ENCODE results near the gene ZNF462.

Gene ZNF462

DNA sequence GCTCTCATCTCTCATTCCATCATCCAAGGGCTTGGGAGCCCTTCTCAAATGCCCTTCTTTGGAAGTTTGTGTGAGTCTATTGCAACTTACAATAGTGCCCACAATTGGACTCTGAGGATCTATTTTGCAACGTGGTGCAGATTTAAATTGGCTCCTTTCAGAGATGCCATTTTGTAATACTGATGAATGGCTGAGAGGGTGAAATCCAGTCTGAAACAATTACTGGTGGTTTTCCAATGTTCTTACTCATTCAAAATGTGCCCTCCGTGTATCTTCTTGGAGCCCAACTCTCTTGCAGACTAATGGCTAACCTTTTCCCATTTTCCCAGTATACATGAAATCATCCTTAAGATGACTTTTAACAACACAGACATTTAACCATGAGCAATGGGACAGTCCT lies 6.1 kb downstream of the ZNF462 start:
- no peak for DNase-seq (ENCODE audit: low read depth)
- TF ChIP-seq, protein P1, sequence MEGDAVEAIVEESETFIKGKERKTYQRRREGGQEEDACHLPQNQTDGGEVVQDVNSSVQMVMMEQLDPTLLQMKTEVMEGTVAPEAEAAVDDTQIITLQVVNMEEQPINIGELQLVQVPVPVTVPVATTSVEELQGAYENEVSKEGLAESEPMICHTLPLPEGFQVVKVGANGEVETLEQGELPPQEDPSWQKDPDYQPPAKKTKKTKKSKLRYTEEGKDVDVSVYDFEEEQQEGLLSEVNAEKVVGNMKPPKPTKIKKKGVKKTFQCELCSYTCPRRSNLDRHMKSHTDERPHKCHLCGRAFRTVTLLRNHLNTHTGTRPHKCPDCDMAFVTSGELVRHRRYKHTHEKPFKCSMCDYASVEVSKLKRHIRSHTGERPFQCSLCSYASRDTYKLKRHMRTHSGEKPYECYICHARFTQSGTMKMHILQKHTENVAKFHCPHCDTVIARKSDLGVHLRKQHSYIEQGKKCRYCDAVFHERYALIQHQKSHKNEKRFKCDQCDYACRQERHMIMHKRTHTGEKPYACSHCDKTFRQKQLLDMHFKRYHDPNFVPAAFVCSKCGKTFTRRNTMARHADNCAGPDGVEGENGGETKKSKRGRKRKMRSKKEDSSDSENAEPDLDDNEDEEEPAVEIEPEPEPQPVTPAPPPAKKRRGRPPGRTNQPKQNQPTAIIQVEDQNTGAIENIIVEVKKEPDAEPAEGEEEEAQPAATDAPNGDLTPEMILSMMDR (IDR thresholded peaks at IDR 0.05; ENCODE audit: low read depth, low read length, missing control alignments): no peak
- in situ Hi-C loops (cut with HindIII; ENCODE audit: low sequenced_read_pairs): no loop called here
- H3K4me3 ChIP-seq (ENCODE audit: low read depth, low read length): no peak overlapping the region

DNA sequence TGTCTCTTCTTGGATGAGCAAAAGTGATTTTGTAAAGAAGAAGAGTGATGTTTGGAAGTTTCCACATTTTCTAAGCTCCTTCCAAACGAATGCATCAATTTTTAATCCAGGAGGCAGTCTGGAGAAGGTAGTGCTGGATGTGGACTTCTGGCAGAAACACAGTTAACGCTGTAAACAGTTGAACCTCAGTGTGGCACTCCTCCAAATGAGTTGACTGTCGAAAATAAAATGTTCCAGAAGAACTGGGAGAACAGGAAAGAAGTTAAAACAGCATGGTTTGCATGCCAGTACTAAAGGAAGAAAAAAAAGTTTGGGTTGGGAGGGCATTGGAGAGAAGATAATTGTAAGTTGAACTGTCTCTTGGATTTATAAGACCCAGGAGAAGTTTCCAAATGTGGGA lies 6.5 kb downstream of the ZNF462 start:
- no peak for DNase-seq (ENCODE audit: low read depth)
- H3K4me3 ChIP-seq (ENCODE audit: low read depth, low read length): no peak overlapping the region
- in situ Hi-C loops (cut with HindIII; ENCODE audit: low sequenced_read_pairs): no loop called here
- TF ChIP-seq, protein P1 (IDR thresholded peaks at IDR 0.05; ENCODE audit: low read depth, low read length, missing control alignments): no peak

DNA sequence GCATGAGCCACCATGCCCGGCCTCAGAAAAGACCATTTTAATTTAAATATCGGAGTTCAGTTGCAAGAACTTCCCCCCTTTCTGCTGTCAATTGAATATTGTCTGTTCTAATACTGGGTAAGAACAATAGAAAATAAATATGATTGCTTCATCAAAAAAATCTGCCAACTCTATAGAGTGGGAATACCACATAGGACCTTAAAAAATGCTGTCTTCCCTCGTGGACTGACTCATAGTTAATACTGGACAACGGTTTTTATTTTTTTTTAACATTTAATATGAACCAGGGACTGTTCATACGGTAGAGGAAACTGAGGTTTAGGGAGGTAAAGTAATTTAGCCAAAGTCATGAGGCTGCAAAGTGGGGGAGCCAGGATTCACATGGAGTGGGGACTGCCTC lies 9.7 kb downstream of the ZNF462 start:
- in situ Hi-C loops (cut with HindIII; ENCODE audit: low sequenced_read_pairs): loop anchor here (5.0 kb wide), 1 partner anchor 75 kb away; no protein-coding TSS in a partner anchor
- TF ChIP-seq, protein P1 (IDR thresholded peaks at IDR 0.05; ENCODE audit: low read depth, low read length, missing control alignments): no peak
- no peak for DNase-seq (ENCODE audit: low read depth)
- H3K4me3 ChIP-seq (ENCODE audit: low read depth, low read length): no peak overlapping the region

DNA sequence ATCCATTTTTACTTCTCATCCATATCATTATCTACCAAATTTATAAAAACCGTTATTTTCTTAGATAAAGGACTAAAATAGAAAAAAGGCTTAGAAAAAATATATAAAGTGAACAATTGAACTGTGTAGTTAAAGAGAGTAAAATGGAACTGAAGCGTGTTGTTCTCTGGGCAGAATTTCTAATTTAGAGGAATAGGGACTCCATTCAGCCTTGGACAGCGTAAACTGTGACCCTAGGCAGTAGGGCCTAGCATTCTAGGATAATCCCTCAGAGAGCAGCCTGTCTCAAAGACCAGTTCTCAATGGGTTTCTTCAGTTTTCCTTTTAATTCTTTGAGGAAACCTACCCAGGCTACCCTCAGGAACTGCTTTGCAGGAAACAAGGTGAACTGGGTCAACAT lies 11.1 kb downstream of the ZNF462 start:
- TF ChIP-seq, protein P1 (IDR thresholded peaks at IDR 0.05; ENCODE audit: low read depth, low read length, missing control alignments): no peak
- no peak for DNase-seq (ENCODE audit: low read depth)
- H3K4me3 ChIP-seq (ENCODE audit: low read depth, low read length): no peak overlapping the region
- in situ Hi-C loops (cut with HindIII; ENCODE audit: low sequenced_read_pairs): loop anchor here (5.0 kb wide), 1 partner anchor 77 kb away; no protein-coding TSS in a partner anchor

DNA sequence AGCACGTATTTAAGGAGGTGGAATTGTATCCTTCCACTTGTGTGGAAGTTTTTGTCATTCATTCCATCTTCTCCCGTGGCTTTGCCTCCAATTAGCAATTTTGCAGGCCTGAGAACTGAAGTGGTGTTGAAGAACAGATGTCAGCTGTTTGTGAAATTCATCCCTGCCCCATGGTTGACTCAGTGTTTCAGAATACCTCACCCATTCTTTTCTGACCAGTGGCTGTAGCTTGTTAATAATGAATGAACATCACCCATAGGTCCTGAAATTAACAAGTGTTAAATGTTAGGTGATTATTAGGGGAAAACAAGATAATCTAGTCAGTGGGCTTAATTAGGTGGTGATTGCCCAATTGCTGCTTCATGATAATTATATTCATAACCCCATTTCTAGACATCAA lies 11.7 kb downstream of the ZNF462 start:
- H3K4me3 ChIP-seq (ENCODE audit: low read depth, low read length): no peak overlapping the region
- in situ Hi-C loops (cut with HindIII; ENCODE audit: low sequenced_read_pairs): loop anchor here (5.0 kb wide), 1 partner anchor 77 kb away; no protein-coding TSS in a partner anchor
- no peak for DNase-seq (ENCODE audit: low read depth)
- TF ChIP-seq, protein P1 (IDR thresholded peaks at IDR 0.05; ENCODE audit: low read depth, low read length, missing control alignments): no peak

DNA sequence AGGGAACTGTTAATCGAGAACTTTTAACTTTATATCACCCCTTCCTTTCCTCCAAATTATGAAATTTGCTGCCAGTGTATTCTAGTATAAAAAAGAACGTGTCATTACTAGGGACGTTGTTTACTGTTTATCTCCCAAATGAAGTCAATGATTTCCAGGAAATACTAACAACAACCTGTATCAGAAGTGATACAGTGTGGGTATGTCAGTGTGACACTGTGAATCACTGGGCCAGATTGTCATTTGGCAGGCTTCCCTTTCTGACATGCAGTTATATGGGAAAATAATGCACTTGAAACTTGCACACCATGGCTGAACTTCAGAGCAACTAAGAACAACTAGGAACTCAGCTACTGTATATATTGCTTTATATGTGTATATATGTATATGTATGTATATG lies 12.6 kb downstream of the ZNF462 start:
- in situ Hi-C loops (cut with HindIII; ENCODE audit: low sequenced_read_pairs): no loop called here
- no peak overlapping the region for H3K4me3 ChIP-seq (ENCODE audit: low read depth, low read length)
- DNase-seq (ENCODE audit: low read depth): no peak
- TF ChIP-seq, protein P1 (IDR thresholded peaks at IDR 0.05; ENCODE audit: low read depth, low read length, missing control alignments): no peak

DNA sequence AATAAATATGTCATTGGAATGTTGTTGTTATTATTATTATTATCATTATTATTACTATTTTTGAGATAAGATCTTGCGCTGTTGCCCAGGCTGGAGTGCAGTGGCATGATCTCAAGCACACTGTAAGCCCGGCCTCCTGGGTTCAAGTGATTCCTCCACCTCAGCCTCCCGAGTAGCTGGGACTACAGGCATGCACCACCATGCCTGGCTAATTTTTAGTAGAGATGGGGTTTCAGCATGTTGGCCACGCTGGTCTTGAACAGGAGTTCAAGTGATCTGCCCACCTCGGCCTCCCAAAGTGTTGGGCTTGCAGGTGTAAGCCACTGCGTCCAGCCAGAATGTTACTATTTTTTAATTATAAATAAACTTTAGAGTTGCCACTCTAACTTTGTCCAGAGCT lies 14.4 kb downstream of the ZNF462 start:
- in situ Hi-C loops (cut with HindIII; ENCODE audit: low sequenced_read_pairs): no loop called here
- no peak overlapping the region for H3K4me3 ChIP-seq (ENCODE audit: low read depth, low read length)
- TF ChIP-seq, protein P1 (IDR thresholded peaks at IDR 0.05; ENCODE audit: low read depth, low read length, missing control alignments): no peak
- no peak for DNase-seq (ENCODE audit: low read depth)

All from astrocyte of the cerebellum (primary cell).